C4-2B (cell line): ENCODE results near the gene TTC9.

Experiments used
- H3K27ac ChIP-seq: fragments of 450-650 bp; 2 replicates; pipeline ENCODE4 v1.5.1; 2017
- ZFX ChIP-seq: fragments of 450-650 bp; IDR thresholded peaks from 2 replicates; pipeline ENCODE4 v1.6.1; 2017
- TF ChIP-seq, protein P1 (sequence below): fragments of 450-650 bp; conservative IDR thresholded peaks from 2 replicates; pipeline ENCODE4 v1.5.1; 2017; ENCODE audit warnings: mild to moderate bottlenecking

Gene TTC9

DNA sequence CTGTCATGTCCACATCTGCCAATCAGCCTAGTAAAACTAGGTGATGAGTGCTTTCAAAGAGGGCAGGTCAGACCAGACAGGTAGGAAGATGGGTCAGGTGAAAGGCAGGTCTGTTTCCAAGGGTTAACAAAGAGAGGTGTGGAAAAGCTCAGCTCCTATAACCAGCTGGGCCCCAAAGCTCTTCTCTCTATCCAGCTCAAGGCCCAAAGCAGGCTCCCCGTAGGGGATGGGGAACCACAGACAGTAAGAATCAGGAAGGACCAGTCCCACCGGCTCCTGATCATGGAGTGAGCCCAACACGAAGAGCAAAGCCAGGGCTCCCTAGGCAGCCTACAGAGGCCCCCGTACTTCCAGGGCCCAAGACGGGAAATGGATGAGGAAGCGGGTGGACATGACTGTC lies 83.2 kb downstream of the TTC9 start:
- no peak for TF ChIP-seq ZFX
- TF ChIP-seq, protein P1, sequence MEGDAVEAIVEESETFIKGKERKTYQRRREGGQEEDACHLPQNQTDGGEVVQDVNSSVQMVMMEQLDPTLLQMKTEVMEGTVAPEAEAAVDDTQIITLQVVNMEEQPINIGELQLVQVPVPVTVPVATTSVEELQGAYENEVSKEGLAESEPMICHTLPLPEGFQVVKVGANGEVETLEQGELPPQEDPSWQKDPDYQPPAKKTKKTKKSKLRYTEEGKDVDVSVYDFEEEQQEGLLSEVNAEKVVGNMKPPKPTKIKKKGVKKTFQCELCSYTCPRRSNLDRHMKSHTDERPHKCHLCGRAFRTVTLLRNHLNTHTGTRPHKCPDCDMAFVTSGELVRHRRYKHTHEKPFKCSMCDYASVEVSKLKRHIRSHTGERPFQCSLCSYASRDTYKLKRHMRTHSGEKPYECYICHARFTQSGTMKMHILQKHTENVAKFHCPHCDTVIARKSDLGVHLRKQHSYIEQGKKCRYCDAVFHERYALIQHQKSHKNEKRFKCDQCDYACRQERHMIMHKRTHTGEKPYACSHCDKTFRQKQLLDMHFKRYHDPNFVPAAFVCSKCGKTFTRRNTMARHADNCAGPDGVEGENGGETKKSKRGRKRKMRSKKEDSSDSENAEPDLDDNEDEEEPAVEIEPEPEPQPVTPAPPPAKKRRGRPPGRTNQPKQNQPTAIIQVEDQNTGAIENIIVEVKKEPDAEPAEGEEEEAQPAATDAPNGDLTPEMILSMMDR: no peak
- no peak overlapping the region for H3K27ac ChIP-seq
